ENCODE results near the gene RAB12. TPM values are rescaled to one million over a fixed set of nuclear protein-coding genes. Genes with fewer than 3 reads are reported as not detected.
"Not testable (repeated sequence)": the region's sequence is repeated elsewhere in the genome, so short reads cannot be mapped to it uniquely, and the experiment has no call there.

RAB12 gene
- polyA plus RNA-seq, 1 donor from 2014 or later = 102 TPM

DNA sequence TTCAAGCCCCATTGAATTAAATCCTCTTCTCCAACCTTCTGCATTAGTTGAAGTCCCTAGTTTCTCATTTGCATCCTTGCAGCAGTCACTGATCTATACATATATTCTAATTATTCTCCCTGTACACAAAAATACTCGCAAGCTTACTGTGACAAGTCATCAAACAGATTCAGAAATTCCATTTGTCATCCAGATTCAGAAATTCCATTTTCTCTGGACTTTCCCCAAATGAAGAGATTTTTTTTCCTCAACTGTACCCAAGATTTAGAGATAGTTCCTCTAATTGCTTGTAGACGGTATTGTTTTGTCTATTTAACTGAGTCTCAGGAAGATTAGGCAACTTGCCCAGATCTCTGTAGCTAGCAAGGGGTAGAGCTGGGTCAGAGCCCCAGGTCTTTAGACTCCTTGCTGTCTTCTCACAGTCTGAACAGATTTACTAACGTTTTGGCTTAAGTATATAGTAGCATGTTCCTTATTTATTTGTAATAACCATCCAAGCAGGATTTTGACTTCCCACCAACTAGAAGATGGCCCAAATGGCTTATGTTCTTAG, 34.2 kb downstream of the RAB12 start:
- Histone ChIP-seq H3K9me2 (ENCODE audit: insufficient read depth, low read length) (no peaks in the 10 kb centered on the region), H3K4me3 (ENCODE audit: low read length) (no peak overlapping the region), H3K27me3 (ENCODE audit: insufficient read depth, low read depth, low read length) (no peaks in the 10 kb centered on the region), H3K9ac (ENCODE audit: low read length) (no peak overlapping the region), H3F3A (ENCODE audit: insufficient read depth, low read length, poor library complexity, severe bottlenecking) (no peaks in the 10 kb centered on the region), H3K79me2 (replicated peaks; ENCODE audit: insufficient read depth, low read length) (no peaks in the 10 kb centered on the region), H3K4me2 (ENCODE audit: low read length) (no peak overlapping the region), H4K20me1 (ENCODE audit: insufficient read depth) (no peaks in the 10 kb centered on the region), H3K9me3 (ENCODE audit: low read length) (no peaks in the 10 kb centered on the region), H3K36me3 (ENCODE audit: insufficient read depth, low read length) (no peaks in the 10 kb centered on the region), H3K27ac (ENCODE audit: low read length) (no peak overlapping the region), H2AFZ (ENCODE audit: low read depth, low read length) (no peak overlapping the region)
- TF ChIP-seq, protein P1, sequence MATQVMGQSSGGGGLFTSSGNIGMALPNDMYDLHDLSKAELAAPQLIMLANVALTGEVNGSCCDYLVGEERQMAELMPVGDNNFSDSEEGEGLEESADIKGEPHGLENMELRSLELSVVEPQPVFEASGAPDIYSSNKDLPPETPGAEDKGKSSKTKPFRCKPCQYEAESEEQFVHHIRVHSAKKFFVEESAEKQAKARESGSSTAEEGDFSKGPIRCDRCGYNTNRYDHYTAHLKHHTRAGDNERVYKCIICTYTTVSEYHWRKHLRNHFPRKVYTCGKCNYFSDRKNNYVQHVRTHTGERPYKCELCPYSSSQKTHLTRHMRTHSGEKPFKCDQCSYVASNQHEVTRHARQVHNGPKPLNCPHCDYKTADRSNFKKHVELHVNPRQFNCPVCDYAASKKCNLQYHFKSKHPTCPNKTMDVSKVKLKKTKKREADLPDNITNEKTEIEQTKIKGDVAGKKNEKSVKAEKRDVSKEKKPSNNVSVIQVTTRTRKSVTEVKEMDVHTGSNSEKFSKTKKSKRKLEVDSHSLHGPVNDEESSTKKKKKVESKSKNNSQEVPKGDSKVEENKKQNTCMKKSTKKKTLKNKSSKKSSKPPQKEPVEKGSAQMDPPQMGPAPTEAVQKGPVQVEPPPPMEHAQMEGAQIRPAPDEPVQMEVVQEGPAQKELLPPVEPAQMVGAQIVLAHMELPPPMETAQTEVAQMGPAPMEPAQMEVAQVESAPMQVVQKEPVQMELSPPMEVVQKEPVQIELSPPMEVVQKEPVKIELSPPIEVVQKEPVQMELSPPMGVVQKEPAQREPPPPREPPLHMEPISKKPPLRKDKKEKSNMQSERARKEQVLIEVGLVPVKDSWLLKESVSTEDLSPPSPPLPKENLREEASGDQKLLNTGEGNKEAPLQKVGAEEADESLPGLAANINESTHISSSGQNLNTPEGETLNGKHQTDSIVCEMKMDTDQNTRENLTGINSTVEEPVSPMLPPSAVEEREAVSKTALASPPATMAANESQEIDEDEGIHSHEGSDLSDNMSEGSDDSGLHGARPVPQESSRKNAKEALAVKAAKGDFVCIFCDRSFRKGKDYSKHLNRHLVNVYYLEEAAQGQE (IDR thresholded peaks at IDR 0.05; ENCODE audit: borderline replicate concordance) = no peak
- TF ChIP-seq TAF1 (IDR thresholded peaks at IDR 0.05; ENCODE audit: low read depth) (no peak), POLR2AphosphoS5 (IDR thresholded peaks at IDR 0.05) (no peak), EZH2 (IDR thresholded peaks at IDR 0.05; ENCODE audit: borderline replicate concordance, insufficient read depth, low read length, poor library complexity, severe bottlenecking) (no peak), SMC3 (conservative IDR thresholded peaks at IDR 0.05; ENCODE audit: poor library complexity) (no peak), EP300 (conservative IDR thresholded peaks at IDR 0.05; ENCODE audit: poor library complexity, severe bottlenecking) (no peak), MXI1 (conservative IDR thresholded peaks at IDR 0.05; ENCODE audit: poor library complexity, severe bottlenecking) (no peak), RAD21 (conservative IDR thresholded peaks at IDR 0.05) (no peak)
- TF ChIP-seq, protein P2, sequence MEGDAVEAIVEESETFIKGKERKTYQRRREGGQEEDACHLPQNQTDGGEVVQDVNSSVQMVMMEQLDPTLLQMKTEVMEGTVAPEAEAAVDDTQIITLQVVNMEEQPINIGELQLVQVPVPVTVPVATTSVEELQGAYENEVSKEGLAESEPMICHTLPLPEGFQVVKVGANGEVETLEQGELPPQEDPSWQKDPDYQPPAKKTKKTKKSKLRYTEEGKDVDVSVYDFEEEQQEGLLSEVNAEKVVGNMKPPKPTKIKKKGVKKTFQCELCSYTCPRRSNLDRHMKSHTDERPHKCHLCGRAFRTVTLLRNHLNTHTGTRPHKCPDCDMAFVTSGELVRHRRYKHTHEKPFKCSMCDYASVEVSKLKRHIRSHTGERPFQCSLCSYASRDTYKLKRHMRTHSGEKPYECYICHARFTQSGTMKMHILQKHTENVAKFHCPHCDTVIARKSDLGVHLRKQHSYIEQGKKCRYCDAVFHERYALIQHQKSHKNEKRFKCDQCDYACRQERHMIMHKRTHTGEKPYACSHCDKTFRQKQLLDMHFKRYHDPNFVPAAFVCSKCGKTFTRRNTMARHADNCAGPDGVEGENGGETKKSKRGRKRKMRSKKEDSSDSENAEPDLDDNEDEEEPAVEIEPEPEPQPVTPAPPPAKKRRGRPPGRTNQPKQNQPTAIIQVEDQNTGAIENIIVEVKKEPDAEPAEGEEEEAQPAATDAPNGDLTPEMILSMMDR (IDR thresholded peaks at IDR 0.05; ENCODE audit: poor library complexity, severe bottlenecking) = no peak

DNA sequence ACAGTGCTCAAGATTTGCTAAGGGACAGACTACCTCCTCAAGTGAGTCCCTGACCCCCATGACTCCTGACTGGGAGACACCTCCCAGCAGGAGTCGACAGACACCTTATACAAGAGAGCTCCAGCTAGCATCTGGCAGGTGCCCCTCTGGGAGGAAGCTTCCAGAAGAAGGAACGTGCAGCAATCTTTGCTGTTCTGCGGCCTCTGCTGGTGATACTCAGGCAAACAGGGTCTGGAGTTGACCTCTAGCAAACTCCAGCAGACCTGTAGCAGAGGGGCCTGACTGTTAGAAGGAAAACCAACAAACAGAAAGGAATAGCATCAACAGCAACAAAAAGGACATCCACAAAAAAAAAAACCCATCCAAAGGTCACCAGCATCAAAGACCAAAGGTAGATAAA, 38.1 kb downstream of the RAB12 start:
- not testable (repeated sequence) for H3K4me3 ChIP-seq (ENCODE audit: low read length); H3K27me3 ChIP-seq (ENCODE audit: insufficient read depth, low read depth, low read length); H3K9me2 ChIP-seq (ENCODE audit: insufficient read depth, low read length); H3K36me3 ChIP-seq (ENCODE audit: insufficient read depth, low read length); H3K4me2 ChIP-seq (ENCODE audit: low read length); H3F3A ChIP-seq (ENCODE audit: insufficient read depth, low read length, poor library complexity, severe bottlenecking); H3K9me3 ChIP-seq (ENCODE audit: low read length); H3K79me2 ChIP-seq (replicated peaks; ENCODE audit: insufficient read depth, low read length); H4K20me1 ChIP-seq (ENCODE audit: insufficient read depth); H2AFZ ChIP-seq (ENCODE audit: low read depth, low read length); H3K9ac ChIP-seq (ENCODE audit: low read length); H3K27ac ChIP-seq (ENCODE audit: low read length)

DNA sequence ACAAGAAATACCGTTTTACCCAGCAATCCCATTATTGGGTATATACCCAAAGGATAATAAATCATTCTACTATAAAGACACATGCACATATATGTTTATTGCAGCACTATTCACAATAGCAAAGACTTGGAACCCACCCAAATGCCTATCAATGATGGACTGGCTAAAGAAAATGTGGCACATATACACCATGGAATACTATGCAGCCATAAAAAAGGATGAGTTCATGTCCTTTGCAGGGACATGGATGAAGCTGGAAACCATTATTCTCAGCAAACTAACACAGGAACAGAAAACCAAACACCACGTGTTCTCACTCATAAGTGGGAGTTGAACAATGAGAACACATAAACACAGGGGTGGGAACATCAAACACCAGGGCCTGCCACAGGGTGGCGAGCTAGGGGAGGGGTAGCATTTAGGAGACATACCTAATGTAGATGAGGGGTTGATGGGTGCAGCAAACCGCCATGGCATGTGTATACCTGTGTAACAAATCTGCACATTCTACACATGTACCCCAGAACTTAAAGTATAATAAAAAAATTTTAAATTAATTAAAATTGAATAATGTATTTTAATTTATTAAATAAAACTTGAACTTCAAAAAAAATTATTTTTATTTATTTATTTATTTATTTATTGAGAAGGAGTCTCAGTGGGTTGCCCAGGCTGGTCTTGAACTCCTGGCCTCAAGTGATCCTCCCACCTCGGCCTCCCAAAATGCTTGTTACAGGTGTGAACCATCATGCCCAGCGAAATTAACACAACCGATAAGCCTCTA, 42.4 kb downstream of the RAB12 start:
- H3K9me3 ChIP-seq (ENCODE audit: low read length); H3K9ac ChIP-seq (ENCODE audit: low read length); H3K4me2 ChIP-seq (ENCODE audit: low read length); H2AFZ ChIP-seq (ENCODE audit: low read depth, low read length); H3K9me2 ChIP-seq (ENCODE audit: insufficient read depth, low read length); H3F3A ChIP-seq (ENCODE audit: insufficient read depth, low read length, poor library complexity, severe bottlenecking); H4K20me1 ChIP-seq (ENCODE audit: insufficient read depth); H3K4me3 ChIP-seq (ENCODE audit: low read length); H3K79me2 ChIP-seq (replicated peaks; ENCODE audit: insufficient read depth, low read length); H3K27ac ChIP-seq (ENCODE audit: low read length); H3K36me3 ChIP-seq (ENCODE audit: insufficient read depth, low read length); H3K27me3 ChIP-seq (ENCODE audit: insufficient read depth, low read depth, low read length): not testable (repeated sequence)
